NCI-H2171 (cell line): ENCODE measurements around the gene GHDC.
"Not testable (repeated sequence)": the region's sequence is repeated elsewhere in the genome, so short reads cannot be mapped to it uniquely, and the experiment has no call there.

Experiments used
- DNase-seq: peaks from one replicate; lab custom pipeline; 2025; lab: John Stamatoyannopoulos, UW

The GHDC gene

DNA sequence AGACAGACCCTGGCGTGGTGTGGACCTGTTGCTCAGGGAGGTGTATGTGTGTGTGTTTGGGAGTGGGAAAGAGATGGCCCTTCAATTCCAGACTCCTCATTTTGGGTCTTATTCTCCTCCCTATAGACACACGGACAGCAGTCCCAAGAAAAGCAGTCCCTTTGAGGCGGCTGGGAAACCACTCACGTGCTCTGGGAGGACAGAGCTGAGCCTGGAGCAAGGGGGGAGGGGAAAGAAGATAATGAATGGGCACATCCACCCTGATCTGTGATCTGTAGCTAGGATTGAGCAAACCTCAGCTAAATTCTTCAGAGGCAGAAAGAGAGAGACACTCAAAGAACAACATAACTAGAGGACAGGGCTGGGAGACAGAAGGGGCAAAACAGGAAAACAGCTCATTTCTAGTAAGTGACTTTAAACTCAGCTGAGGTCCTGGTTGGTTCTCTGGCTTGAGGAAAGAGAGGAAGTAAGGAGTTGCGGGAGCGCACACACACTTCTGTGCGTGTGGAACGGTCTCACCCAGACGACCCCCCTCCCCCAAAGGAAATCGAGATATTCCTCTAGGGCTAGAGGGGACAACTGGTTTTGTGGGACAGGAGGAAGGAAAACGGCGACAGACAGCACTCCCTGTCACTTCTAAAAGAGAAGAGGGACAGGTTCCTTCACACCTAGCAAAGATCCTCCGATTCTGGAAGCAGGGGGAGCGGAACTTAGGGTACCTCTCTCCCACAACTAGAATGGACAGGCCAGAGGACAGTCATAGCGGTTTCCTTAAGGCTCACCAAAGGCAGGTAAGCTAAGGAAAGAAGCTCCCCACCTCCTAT lies 40.2 kb downstream of the GHDC start:
- DNase-seq: no peak

GRCh38 chr17:42146911-42147607 lies 47.2 kb downstream of the GHDC start:
- DNase-seq: no peak

- DNase-seq: not testable (repeated sequence)
Observed at GRCh38 chr17:42143138-42143537, 51.2 kb downstream of the GHDC start.

- DNase-seq: no peak
Observed at GRCh38 chr17:42142371-42142896, 51.9 kb downstream of the GHDC start.

DNA sequence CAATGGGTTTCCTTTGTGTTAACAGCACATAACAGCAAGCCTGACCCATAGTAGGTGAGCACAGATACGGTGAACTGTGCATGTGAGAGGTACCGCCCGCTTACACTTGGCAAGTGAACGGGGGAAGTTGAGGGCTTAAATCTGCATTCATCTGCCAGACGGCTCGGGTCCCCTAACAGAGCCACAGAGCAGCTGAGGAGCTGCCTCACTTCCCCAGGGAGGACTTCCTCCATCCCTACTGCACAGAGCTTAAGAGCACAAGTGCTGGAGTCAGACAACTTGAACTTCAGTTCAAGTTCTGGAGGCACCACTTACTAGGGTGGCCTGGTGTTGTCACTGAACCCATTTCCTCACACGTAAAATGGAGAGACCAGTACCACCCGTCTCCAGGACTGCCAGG lies 52.9 kb downstream of the GHDC start:
- no peak for DNase-seq

DNA sequence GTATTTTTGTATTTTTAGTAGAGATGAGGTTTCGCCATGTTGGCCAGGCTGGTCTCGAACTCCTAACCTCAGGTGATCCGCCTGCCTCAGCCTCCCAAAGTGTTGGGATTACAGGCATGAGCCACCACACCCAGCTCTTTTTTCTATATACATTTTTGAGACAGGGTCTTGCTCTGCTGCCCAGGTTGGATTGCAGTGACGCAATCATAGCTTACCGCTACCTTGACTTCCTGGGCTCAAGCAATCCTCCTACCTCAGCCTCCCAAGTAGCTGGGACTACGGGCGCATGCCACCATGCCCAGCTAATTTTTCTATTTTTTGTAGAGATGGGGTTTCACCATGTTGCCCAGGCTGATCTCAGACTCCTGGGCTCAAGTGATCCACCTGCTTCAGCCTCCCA lies 53.6 kb downstream of the GHDC start:
- DNase-seq: not testable (repeated sequence)
